HepG2 (cell line): ENCODE results near the gene RNF4. TPM values are rescaled to one million over a fixed set of nuclear protein-coding genes. Genes with fewer than 3 reads are reported as not detected.

ENCODE experiments used
- ATAC-seq: fragments of 200-7000 bp; cut with Tn5 transposase; 3 replicates; pipeline ENCODE4 v1.9.1; 2020; ENCODE audit warnings: mild to moderate bottlenecking, moderate library complexity
- BruUV-seq: library from RNA; stranded (reverse); fragments of 400-500 nt; replicated peaks from 2 replicates; lab custom pipeline; 2021; lab: Mats Ljungman, UMichigan
- CTCF ChIA-PET: fragments of 300-600 bp; formaldehyde crosslinking; extraction: SDS; loops from one replicate; lab custom pipeline; 2021; ENCODE audit warnings: low total read pairs, inconsistent platforms, low intra/inter-chr PET ratio; lab: Yijun Ruan, JAX
- POLR2A ChIA-PET: fragments of 350-600 bp; sonication (Branson Sonifier 250); formaldehyde crosslinking; loops from one replicate; lab custom pipeline; 2020; ENCODE audit warnings: antibody characterized with exemption, inconsistent platforms; lab: Yijun Ruan, JAX
- DNase-seq: peaks from one replicate; pipeline ENCODE4 v3.0.0-alpha.2; 2015; ENCODE audit warnings: low spot score
- FAIRE-seq: peaks from 3 replicates; lab custom pipeline; 2011; peaks lifted over from hg19 to GRCh38; lab: Jason Lieb, UNC
- H2AFZ ChIP-seq: one replicate; pipeline ENCODE4 v1.6.1; 2011; ENCODE audit warnings: low read length, inconsistent platforms
- H3K27ac ChIP-seq: fragments of 300-600 bp; 3 replicates; pipeline ENCODE4 v1.8.0; 2011; ENCODE audit warnings: mixed run types, mild to moderate bottlenecking, mixed read lengths, low read length, inconsistent platforms; ENCODE audit not compliant: insufficient read depth; ENCODE audit errors: extremely low read length
- H3K27me3 ChIP-seq, 2 experiments: fragments of 200-600 bp in 1 of 2; 2 replicates in 1 of 2; 3 replicates in 1 of 2; pipeline versions ENCODE4 v1.6.0 to v1.8.0; 2011; ENCODE audit warnings: low read length in 2 of 2, mild to moderate bottlenecking in 2 of 2, moderate library complexity in 2 of 2, inconsistent platforms in 1 of 2; ENCODE audit not compliant: insufficient read depth in 2 of 2, control insufficient read depth in 1 of 2
- H3K36me3 ChIP-seq, 2 experiments: fragments of 200-600 bp in 1 of 2; replicated peaks in 1 of 2; 2 replicates in 1 of 2; 3 replicates in 1 of 2; pipeline versions ENCODE4 v1.5.1 to v1.8.0; 2011; ENCODE audit warnings: low read length in 2 of 2, inconsistent platforms in 1 of 2; ENCODE audit not compliant: insufficient read depth in 2 of 2, control insufficient read depth in 1 of 2
- H3K4me1 ChIP-seq: 2 replicates; pipeline ENCODE4 v1.5.1; 2012; ENCODE audit warnings: low read length, inconsistent platforms; ENCODE audit not compliant: insufficient read depth
- H3K4me2 ChIP-seq: 2 replicates; pipeline ENCODE4 v1.6.0; 2011; ENCODE audit warnings: low read depth, low read length, inconsistent platforms
- H3K4me3 ChIP-seq, 3 experiments: fragments of 200-600 bp in 1 of 3; sonication (generic), shearing (Covaris generic) in 1 of 3; replicated peaks in 1 of 3; 2 replicates each; pipeline ENCODE4 v1.5.1; 2011 to 2016; ENCODE audit warnings: low read length in 3 of 3, inconsistent platforms in 2 of 3, low read depth in 2 of 3, mild to moderate bottlenecking in 2 of 3, control low read depth in 1 of 3, mixed read lengths in 1 of 3; ENCODE audit not compliant: insufficient read depth in 1 of 3
- H3K79me2 ChIP-seq: one replicate; pipeline ENCODE4 v1.6.1; 2011; ENCODE audit warnings: low read length, inconsistent platforms; ENCODE audit not compliant: insufficient read depth
- H3K9ac ChIP-seq: 2 replicates; pipeline ENCODE4 v1.6.0; 2011; ENCODE audit warnings: mild to moderate bottlenecking, low read depth, low read length, inconsistent platforms; ENCODE audit not compliant: insufficient read depth
- H3K9me3 ChIP-seq: 2 replicates; pipeline ENCODE4 v1.5.1; 2012; ENCODE audit warnings: mild to moderate bottlenecking, low read length
- H4K20me1 ChIP-seq: 2 replicates; pipeline ENCODE4 v1.6.0; 2011; ENCODE audit warnings: inconsistent platforms, mild to moderate bottlenecking, low read length, moderate library complexity; ENCODE audit not compliant: insufficient read depth
- ZNF687 ChIP-seq: sonication (generic); formaldehyde crosslinking; IDR thresholded peaks from 2 replicates; pipeline ENCODE4 v1.5.1; 2020; ENCODE audit warnings: mild to moderate bottlenecking, missing genetic modification reagents, moderate library complexity
- ZNF766 ChIP-seq: sonication (generic); formaldehyde crosslinking; IDR thresholded peaks from 2 replicates; pipeline ENCODE4 v1.5.0; 2020; ENCODE audit warnings: missing genetic modification reagents, borderline replicate concordance
- WGBS: methylation state at CpG from one replicate; pipeline ENCODE4 v1.1.6; 2017; ENCODE audit warnings: low lambda C conversion rate; 5-methylcytosine and 5-hydroxymethylcytosine counted together
- in situ Hi-C: cut with HindIII; loops from 2 replicates; pipeline ENCODE4 v1.10.0; 2017; ENCODE audit warnings: low pct_unique_long_range_greater_than_20kb; ENCODE audit not compliant: extremely low pct_ligation_motif_present
- intact Hi-C: fragments of 100-400 bp; cut with micrococcal nuclease; formaldehyde crosslinking; loops from one replicate; pipeline ENCODE4 v1.10.0; 2022; ENCODE audit not compliant: unreplicated experiment
- polyA plus RNA-seq, 8 experiments: library from polyadenylated mRNA; depleted of rRNA in 3 of 8; stranded (reverse) in 7 of 8; unstranded in 1 of 8; fragments of >200 nt; fragmentation: Illumina TruSeq in 4 of 8; extraction: Trizol in 4 of 8; gene quantifications; 2 replicates each; pipeline versions ENCODE4 v1.2.1 to v1.2.3, GENCODE V29; 2011 to 2016; ENCODE audit warnings: low read depth in 4 of 8, missing spikeins in 1 of 8, mixed read lengths in 1 of 8; ENCODE audit not compliant: insufficient read depth in 1 of 8
- total RNA-seq, 5 experiments: library from RNA; depleted of rRNA; stranded (reverse); fragments of >200 nt; fragmentation: Illumina TruSeq; extraction: Trizol; gene quantifications; 2 replicates each; pipeline ENCODE4 v1.2.3, GENCODE V29; 2016; ENCODE audit warnings: low read depth in 1 of 5

Gene RNF4
- total and polyA plus RNA-seq, 2 of the 13 experiments (the other 11 are each of a cell fraction or from before 2014, with no cell fraction given): 38.1 to 45.1 TPM

GRCh38 chr4:2433609-2434350 is 35.1 kb upstream of the RNF4 start:
- peaks cover 29% of the 10 kb centered on the region for H3K4me1 ChIP-seq
- no peaks in the 10 kb centered on the region for H3K9me3 ChIP-seq
- H3K4me2 ChIP-seq: no peak overlapping the region
- 0 out of 6 replicates have a peak overlapping the region, but pooled peaks of 1 of the 3 experiments have one; percentile 4 for H3K4me3 ChIP-seq
- H2AFZ ChIP-seq: no peak overlapping the region
- no peak for ATAC-seq
- BruUV-seq: no TSS peak
- CTCF ChIA-PET: no interaction called here
- intact Hi-C loops (no loop called here), in situ Hi-C loops (no loop called here)
- no peaks in the 10 kb centered on the region for H4K20me1 ChIP-seq
- no peak for DNase-seq
- 34% methylated on average over 17 of the region's 29 CpGs for WGBS
- POLR2A ChIA-PET: no interaction called here
- H3K27ac ChIP-seq: no peak overlapping the region
- FAIRE-seq: no peak
- no peak for TF ChIP-seq ZNF766 (CRISPR knock-in tag)
- peak; percentile 18; the same call in 1 of the 2 replicates for TF ChIP-seq ZNF687
- no peaks in the 10 kb centered on the region for H3K36me3 ChIP-seq
- H3K27me3 ChIP-seq: peaks cover 9 to 53% of the 10 kb centered on the region in 2 experiments; a peak in 4 of 5 replicates
- no peak overlapping the region for H3K9ac ChIP-seq
- no peaks in the 10 kb centered on the region for H3K79me2 ChIP-seq
